ENCODE measurements around the gene MAP1LC3A. TPM values are rescaled to one million over a fixed set of nuclear protein-coding genes. Genes with fewer than 3 reads are reported as not detected.

Gene MAP1LC3A
- total RNA-seq, 1 experiment from 2014 or later = not detected

GRCh38 chr20:34524426-34524825, 34.1 kb upstream of the MAP1LC3A start:
- no peaks in the 10 kb centered on the region for H3K9me2 ChIP-seq (ENCODE audit: insufficient read depth)
- TF ChIP-seq EZH2 (IDR thresholded peaks at IDR 0.05; ENCODE audit: low read depth) (no peak), CTCF (conservative IDR thresholded peaks at IDR 0.05) (no peak)
- H2AFZ ChIP-seq = no peak overlapping the region
- H3K79me2 ChIP-seq (ENCODE audit: low read depth) = peaks cover 47% of the 10 kb centered on the region
- ChIA-PET CTCF (interaction anchor here (0.7 kb wide), 1 partner anchor 1351 kb away, joined by 5 read pairs; no protein-coding TSS in a partner anchor), POLR2A (ENCODE audit: unreplicated experiment) (no interaction called here)
- no peak for DNase-seq
- no peaks in the 10 kb centered on the region for H3K27me3 ChIP-seq (ENCODE audit: insufficient read depth, low read depth)
- H3K4me3 ChIP-seq = no peak overlapping the region
- H4K20me1 ChIP-seq (ENCODE audit: insufficient read depth) = no peaks in the 10 kb centered on the region
- peaks cover 38% of the 10 kb centered on the region for H3F3A ChIP-seq (ENCODE audit: insufficient read depth, low read depth)
- peaks cover 37% of the 10 kb centered on the region for H3K4me1 ChIP-seq (replicated peaks; ENCODE audit: insufficient read depth)
- no peak overlapping the region for H3K4me2 ChIP-seq
- H3K9me3 ChIP-seq (ENCODE audit: insufficient read depth, low read depth) = no peaks in the 10 kb centered on the region
- H3K36me3 ChIP-seq (ENCODE audit: low read depth) = peaks cover 16% of the 10 kb centered on the region; the same call in 1 of the 2 replicates
- H3K27ac ChIP-seq = peak overlapping the region; percentile 77; the same call in 1 of the 2 replicates
- no TSS peak for BruUV-seq (replicated peaks)
- intact Hi-C loops (cut with micrococcal nuclease; ENCODE audit: unreplicated experiment) = no loop called here

- Histone ChIP-seq H3K4me1 (replicated peaks; ENCODE audit: insufficient read depth) (peaks cover 37% of the 10 kb centered on the region), H3K4me3 (no peak overlapping the region), H2AFZ (no peak overlapping the region), H3K36me3 (ENCODE audit: low read depth) (peaks cover 21% of the 10 kb centered on the region), H3K4me2 (peak overlapping the region; percentile 68), H3F3A (ENCODE audit: insufficient read depth, low read depth) (peaks cover 38% of the 10 kb centered on the region), H4K20me1 (ENCODE audit: insufficient read depth) (no peaks in the 10 kb centered on the region), H3K27ac (peak overlapping the region; percentile 77), H3K9me2 (ENCODE audit: insufficient read depth) (no peaks in the 10 kb centered on the region), H3K9me3 (ENCODE audit: insufficient read depth, low read depth) (no peaks in the 10 kb centered on the region), H3K79me2 (ENCODE audit: low read depth) (peaks cover 45% of the 10 kb centered on the region), H3K27me3 (ENCODE audit: insufficient read depth, low read depth) (no peaks in the 10 kb centered on the region)
- intact Hi-C loops (cut with micrococcal nuclease; ENCODE audit: unreplicated experiment) = loop anchor here (5.0 kb wide), 1 partner anchor 152 kb away; the partner anchor contains the start of gene PIGU
- no peak for DNase-seq
- TF ChIP-seq CTCF (conservative IDR thresholded peaks at IDR 0.05) (no peak), EZH2 (IDR thresholded peaks at IDR 0.05; ENCODE audit: low read depth) (no peak)
- CTCF ChIA-PET = interaction anchor here (0.5 to 1.5 kb wide), 2 partner anchors 214 to 495 kb away, joined by 3 read pairs; no protein-coding TSS in a partner anchor
- TSS peak; percentile 28 for BruUV-seq (replicated peaks)
- POLR2A ChIA-PET (ENCODE audit: unreplicated experiment) = interaction anchor here (0.5 to 0.6 kb wide), 3 partner anchors 24 to 753 kb away, joined by 3 to 6 read pairs (median 3); partner anchors contain the start of gene MMP24OS
Measured at GRCh38 chr20:34525342-34525708, 33.2 kb upstream of the MAP1LC3A start.

GRCh38 chr20:34525709-34526416, 32.7 kb upstream of the MAP1LC3A start:
- Histone ChIP-seq H3K9me2 (ENCODE audit: insufficient read depth) (no peaks in the 10 kb centered on the region), H4K20me1 (ENCODE audit: insufficient read depth) (no peaks in the 10 kb centered on the region), H3K9me3 (ENCODE audit: insufficient read depth, low read depth) (no peaks in the 10 kb centered on the region), H3K4me2 (peak overlapping the region; percentile 68), H3K4me1 (replicated peaks; ENCODE audit: insufficient read depth) (peaks cover 37% of the 10 kb centered on the region), H3K4me3 (peak overlapping the region; percentile 26; the same call in 1 of the 2 replicates), H3F3A (ENCODE audit: insufficient read depth, low read depth) (peaks cover 38% of the 10 kb centered on the region), H2AFZ (no peak overlapping the region), H3K27ac (peak overlapping the region; percentile 77), H3K27me3 (ENCODE audit: insufficient read depth, low read depth) (no peaks in the 10 kb centered on the region), H3K79me2 (ENCODE audit: low read depth) (peaks cover 42% of the 10 kb centered on the region), H3K36me3 (ENCODE audit: low read depth) (peaks cover 21% of the 10 kb centered on the region)
- POLR2A ChIA-PET (ENCODE audit: unreplicated experiment) = interaction anchor here (0.5 to 0.6 kb wide), 3 partner anchors 23 to 752 kb away, joined by 3 to 6 read pairs (median 3); partner anchors contain the start of gene MMP24OS
- TF ChIP-seq CTCF (conservative IDR thresholded peaks at IDR 0.05) (no peak), EZH2 (IDR thresholded peaks at IDR 0.05; ENCODE audit: low read depth) (no peak)
- CTCF ChIA-PET = interaction anchor here (0.5 to 1.5 kb wide), 2 partner anchors 215 to 496 kb away, joined by 3 read pairs; no protein-coding TSS in a partner anchor
- intact Hi-C loops (cut with micrococcal nuclease; ENCODE audit: unreplicated experiment) = loop anchor here (1.0 to 5.0 kb wide), 6 partner anchors 10 to 223 kb away; partner anchors contain the start of genes AHCY, DYNLRB1 and PIGU
- BruUV-seq (replicated peaks) = no TSS peak
- peak; percentile 99 for DNase-seq

Measured in PC-9 (cell line).